Mesenteric fat pad (tissue), 1 donor: ENCODE results near the gene ADA. TPM values are rescaled to one million over a fixed set of nuclear protein-coding genes. Genes with fewer than 3 reads are reported as not detected.
"Not testable (repeated sequence)": the region's sequence is repeated elsewhere in the genome, so short reads cannot be mapped to it uniquely, and the experiment has no call there.

Source experiments
- DNase-seq: peaks from one replicate; pipeline ENCODE4 v3.0.0-alpha.2; 2020; ENCODE audit warnings: low spot score
- total RNA-seq: library from RNA; stranded (reverse); fragmentation: NEBNext Ultra II Directional; extraction: Animal tissue kit (Norgen Biotek cat#: 25700); gene quantifications from one replicate; pipeline ENCODE4 v1.2.1, GENCODE V29; 2021
- donor health status: DM: yes; HTN: yes; CAD: no.

The ADA gene
- total RNA-seq, 1 donor from 2014 or later, result 12.2 TPM

- DNase-seq, result no peak
Measured at GRCh38 chr20:44600758-44601201, 50.7 kb downstream of the ADA start.

GRCh38 chr20:44600301-44600700 lies 51.2 kb downstream of the ADA start:
- DNase-seq, result no peak

- DNase-seq, result no peak
Measured at GRCh38 chr20:44599715-44600114, 51.8 kb downstream of the ADA start.

DNA sequence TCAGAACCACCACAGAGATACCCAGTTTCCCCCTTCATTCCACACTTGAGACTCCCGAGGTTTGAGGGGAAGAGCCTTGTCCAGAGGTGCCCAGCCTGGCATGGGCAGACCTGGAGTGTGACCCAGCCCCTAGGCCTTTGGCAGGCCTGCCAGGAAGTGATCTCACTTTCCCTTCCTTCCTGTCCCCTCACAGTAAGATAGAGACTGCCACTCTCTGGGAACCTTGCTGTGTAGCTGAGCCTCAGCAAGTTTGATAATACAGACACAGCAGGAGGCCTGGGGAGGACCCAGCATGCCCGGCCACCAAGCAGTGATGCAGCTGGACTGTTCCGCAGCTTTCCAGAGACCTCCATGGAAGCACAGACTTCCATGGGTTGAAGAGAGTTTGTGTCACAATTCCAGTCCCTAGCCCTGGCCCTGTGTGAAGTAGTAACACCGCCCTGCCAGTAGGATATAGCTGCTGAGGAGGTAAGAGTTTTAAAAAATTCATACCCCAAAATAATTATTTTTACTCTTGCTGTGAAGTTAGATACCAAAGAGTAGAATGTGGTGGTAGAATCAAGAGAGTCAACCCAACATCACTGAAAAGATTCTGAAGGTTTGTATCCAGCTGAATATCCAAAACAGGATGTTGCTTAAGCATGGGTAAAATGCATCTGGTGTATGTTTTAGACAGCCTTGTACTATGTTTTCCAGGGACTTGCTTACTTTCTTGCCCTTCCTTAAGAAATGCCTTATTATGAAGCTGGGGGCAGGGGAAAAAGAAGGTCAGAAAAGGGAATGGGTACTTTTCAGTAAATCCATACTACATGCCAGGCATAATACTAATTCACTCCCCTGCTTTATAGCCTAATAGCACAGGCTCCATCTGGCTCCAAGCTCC lies 52.8 kb downstream of the ADA start:
- no peak for DNase-seq

DNA sequence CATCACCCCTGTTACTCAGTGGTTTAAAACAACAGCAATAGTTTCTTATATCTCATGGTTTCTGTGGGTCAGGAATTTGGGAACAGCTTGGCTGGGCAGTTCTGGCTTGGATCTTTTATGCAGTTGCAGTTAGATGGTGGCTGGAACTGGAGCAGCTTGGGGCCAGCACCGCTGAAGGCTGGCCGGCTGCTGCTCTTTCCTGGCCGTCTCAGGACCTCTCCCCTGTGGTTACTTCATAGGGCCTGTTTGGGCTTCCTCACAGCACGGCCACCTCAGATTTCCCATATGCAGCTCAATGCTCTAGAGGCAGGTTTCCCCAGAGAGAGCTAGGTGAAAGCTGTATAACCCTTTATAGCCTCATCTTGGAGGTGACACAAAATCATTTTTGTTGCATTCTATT lies 53.6 kb downstream of the ADA start:
- DNase-seq, result no peak

GRCh38 chr20:44597516-44597915 lies 54.0 kb downstream of the ADA start:
- DNase-seq, result no peak

DNA sequence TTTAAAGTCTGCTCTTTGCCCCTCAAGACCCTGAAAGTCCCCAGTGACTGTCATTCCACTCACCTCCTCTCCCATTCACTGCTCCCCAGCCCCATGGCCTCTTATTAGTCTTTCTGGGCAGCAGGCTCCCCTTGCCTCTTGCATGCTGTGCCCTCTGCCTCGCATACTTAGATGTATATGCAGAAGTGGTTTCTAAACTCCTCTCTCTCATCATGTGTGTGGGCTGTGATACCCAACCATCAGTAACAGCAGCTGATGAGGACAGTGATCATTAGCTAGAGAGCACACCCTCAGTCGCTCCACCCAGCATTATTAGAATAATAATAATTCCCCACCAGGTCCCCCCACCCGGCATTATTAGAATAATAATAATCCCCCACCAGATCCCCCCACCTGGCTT lies 54.6 kb downstream of the ADA start:
- no peak for DNase-seq

GRCh38 chr20:44596010-44596409 lies 55.5 kb downstream of the ADA start:
- no peak for DNase-seq

- DNase-seq, result no peak
Measured at GRCh38 chr20:44594730-44595129, 56.8 kb downstream of the ADA start.

GRCh38 chr20:44593751-44594150 lies 57.7 kb downstream of the ADA start:
- DNase-seq, result no peak

- no peak for DNase-seq
Measured at GRCh38 chr20:44592366-44592765, 59.1 kb downstream of the ADA start.

DNA sequence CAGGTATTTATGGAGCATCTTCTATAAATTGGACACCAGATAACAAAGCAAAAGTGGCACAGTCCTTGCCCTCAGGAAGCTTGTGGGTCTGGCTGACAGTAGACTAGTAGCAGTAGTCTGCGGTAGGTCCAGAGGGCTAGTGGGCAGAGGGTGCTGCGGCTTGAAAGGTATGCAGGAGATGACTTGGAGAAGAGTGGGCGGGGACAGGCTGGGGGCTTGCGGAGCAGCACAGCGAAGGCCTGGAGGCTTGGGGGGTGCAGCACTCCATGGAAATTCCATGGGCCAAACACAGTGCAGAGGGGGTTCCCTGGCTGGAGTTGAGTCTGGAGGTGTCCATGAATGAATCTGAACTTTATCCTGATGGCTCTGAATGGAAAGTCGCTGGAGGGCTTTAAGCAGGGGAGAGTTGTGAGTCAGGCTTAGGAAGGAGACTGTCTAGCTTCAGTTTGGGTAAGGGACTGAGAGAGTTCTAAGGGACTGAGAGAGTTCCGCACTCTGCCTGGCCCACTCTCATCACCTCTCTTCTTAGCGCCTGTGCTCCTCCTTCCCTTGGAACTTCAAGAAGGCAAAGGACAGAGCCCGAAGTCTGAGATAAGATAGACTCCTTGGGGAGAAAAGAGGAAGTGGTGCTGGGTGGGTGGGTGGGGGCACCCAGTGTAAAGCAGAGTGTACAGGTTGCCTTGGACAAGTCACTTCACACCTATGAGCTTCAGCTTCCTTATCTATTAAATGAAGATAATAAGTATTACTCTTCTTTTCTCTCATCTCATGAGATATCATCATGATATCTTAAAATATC lies 60.3 kb downstream of the ADA start:
- no peak for DNase-seq

GRCh38 chr20:44589537-44589936 lies 62.0 kb downstream of the ADA start:
- no peak for DNase-seq

GRCh38 chr20:44588321-44588720 lies 63.2 kb downstream of the ADA start:
- DNase-seq, result not testable (repeated sequence)

GRCh38 chr20:44587035-44587980 lies 64.2 kb downstream of the ADA start:
- DNase-seq, result no peak

GRCh38 chr20:44586289-44586911 lies 65.1 kb downstream of the ADA start:
- DNase-seq, result no peak

DNA sequence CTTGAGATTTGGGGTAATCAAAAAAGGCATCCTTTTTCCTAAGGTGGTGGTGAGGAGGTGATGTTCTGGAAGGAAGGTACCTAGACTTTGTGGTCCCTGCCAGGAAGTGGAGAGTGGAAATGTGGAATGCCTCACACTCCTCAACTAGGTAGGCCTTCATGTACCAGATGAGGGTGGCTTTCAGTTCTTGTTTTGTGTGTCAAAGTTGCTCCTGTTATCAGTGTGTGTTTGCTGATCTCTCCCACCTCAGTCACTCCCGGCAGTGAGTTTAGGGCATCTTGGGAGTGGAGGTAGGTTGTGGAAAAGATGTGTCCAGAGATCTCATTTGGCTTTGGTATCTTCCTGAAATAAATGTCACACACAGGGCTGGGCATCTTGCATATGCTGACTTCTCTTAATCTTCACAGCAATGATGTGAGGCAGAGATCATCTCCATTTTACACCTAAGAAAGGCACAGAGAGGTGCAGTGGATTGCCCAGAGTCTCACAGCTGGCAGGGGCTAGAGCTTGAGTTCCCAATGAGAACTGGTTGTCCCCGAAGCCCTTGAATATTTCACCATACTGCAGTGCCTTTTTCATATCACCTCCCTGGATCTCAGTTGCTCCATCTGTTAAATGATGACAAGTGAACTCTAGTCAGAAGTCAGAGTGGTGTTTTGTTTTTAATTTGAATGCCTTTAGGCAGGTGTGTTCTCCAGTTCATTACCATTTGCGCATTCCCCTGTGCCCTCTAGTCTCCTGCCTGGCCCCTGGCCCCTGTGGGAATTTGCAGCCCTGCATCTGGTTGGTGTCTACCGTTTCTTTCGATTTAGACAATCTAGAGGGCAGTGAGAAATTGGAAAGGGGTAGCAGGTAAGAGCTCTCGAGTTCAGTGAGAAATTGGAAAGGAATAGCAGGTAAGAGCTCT lies 66.2 kb downstream of the ADA start:
- DNase-seq, result no peak

DNA sequence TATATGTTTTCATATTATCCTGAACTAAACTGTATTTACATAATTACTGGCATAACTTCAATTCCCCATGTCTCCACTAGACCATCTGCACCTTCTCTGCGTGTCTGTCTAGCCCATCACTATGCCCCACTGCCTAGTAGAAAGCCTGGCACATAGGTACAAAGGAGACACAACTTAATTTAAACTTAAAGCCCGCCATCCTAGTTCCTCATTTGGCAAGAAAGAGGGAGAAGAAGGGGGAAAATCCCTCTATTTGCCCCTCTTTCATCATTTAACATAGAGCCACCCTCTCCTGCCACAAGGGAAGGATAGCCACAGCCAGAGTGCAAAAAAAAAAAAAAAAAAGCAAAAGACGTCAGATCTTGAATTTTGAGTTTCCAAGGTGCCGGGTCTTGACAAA lies 67.3 kb downstream of the ADA start:
- no peak for DNase-seq

DNA sequence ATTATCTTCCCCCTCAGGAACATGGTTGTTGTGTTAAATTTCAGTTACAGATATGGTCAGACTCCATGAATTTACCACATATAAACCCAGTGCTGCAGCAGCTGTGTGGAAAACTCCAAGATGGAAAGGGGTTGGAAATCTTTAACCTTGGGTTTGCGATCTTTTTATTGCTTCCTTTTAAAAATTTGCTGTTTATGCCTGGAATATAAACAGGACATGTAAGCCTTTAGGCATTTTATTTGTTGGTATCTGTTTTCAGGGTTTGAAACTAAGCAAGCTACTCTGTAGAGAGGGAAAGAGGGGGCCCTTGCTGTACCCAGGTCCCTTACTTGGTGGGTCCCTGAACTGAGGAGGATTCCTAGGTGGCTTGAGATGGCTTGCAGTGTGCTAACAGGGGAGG lies 68.3 kb downstream of the ADA start:
- no peak for DNase-seq
